NCI-H1436 treated with DMSO at 0.1 percent for 48 hours (cell line): ENCODE data around the gene LRRC3.
"Not testable (repeated sequence)": the region's sequence is repeated elsewhere in the genome, so short reads cannot be mapped to it uniquely, and the experiment has no call there.

Experiments
- DNase-seq: peaks from one replicate; lab custom pipeline; 2025; lab: John Stamatoyannopoulos, UW

Gene LRRC3

DNA sequence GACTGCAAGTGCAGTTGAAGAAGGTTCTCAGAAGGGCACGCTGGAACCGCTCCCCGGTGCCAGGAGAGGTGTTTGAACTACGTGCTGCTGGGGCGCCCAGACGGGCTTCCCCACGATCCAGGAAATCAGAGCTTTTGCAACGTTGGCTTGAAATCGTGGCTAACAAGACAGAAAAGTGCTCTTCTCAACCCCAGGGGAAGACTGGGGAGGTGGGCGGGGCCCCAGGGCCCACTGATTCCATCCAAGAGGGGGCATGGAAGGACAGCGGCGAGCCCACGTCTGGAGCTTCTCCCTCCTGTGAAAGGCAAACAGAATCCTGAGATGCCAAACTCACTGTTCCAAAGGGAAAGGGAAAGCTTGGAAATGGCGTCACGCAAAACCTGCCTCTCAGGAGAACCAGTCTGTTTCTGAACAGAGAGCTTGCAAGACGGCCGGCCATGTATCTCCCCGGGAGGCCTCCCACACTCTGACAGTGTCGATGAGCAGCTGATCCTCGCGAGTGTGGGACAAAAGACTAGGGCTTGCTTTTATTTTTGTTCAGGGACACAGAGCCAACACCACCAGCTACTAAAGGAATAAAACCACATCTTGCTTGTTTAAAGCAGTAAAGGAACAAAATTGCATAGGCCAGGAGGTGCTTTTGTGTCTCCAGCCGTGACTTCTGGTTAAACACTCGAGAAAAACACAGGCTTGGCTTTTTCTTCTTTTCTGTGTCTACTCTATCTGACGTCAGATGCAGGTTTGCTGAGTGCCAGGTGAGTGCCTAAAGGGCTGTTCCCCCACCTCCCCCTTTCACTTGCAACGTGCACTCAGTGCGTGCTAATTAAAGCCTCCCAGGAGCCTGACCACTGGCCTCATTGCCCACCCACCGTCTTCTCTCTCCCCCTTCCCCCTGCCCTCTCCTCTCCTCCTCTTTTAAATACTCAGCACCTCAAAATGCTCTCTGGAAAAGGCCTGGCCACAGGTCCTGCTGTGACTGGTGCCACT is 41.5 kb downstream of the LRRC3 start:
- DNase-seq: no peak

- DNase-seq: peak; percentile 85
These were observed 42.4 kb downstream of the LRRC3 start for GRCh38 chr21:44497703-44498126.

- no peak for DNase-seq
These were observed 43.2 kb downstream of the LRRC3 start for GRCh38 chr21:44498280-44499210.

GRCh38 chr21:44499211-44499560 is 43.9 kb downstream of the LRRC3 start:
- DNase-seq: no peak

GRCh38 chr21:44499631-44500030 is 44.3 kb downstream of the LRRC3 start:
- no peak for DNase-seq

GRCh38 chr21:44500111-44500510 is 44.8 kb downstream of the LRRC3 start:
- no peak for DNase-seq

GRCh38 chr21:44502171-44502958 is 47.1 kb downstream of the LRRC3 start:
- no peak for DNase-seq

GRCh38 chr21:44503006-44503889 is 47.9 kb downstream of the LRRC3 start:
- DNase-seq: not testable (repeated sequence)

DNA sequence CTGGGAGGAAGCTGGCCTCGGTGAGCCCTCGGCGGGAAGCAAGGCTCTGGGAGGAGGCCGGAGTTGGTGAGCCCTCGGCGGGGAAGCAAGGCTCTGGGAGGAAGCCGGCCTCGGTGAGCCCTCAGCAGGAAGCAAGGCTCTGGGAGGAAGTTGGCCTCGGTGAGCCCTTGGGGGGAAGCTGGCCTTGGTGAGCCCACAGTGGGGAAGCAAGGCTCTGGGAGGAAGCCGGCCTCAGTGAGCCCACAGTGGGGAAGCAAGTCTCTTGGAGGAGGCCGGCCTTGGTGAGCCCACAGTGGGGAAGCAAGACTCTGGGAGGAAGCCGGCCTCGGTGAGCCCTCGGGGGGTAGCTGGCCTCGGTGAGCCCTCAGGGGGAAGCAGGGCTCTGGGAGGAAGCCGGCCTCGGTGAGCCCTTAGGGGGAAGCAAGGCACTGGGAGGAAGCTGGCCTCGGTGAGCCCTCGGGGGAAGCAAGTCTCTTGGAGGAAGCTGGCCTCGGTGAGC is 48.6 kb downstream of the LRRC3 start:
- no peak for DNase-seq

DNA sequence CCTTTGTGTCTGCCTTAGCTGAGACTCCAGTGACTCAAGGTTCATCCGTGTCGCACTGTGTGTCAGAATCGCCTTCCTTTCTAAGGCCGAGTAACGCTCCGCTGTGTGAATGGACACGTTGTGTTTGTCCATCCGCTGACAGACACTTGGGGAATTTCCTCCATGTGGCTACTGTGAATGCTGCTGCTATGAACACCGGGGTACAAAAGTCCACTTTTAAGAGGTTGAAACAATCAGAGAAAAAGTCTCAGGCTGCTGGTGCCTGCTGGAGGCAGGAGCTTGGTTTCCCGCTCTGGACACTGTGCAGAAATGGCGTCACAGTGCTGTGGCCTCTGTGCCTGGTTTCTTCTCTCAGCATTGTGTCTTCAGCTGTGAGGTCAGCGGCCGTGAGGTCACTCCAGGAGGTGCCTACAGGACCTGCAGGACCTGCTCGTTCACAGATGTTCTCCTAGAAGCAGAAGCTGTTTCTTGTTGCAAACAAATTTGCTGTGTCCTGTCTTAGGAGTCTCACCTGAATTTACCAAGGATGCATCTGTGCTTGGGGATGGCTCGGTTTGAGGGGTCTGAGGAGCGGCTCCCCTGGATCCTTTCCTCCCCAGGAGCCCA is 50.5 kb downstream of the LRRC3 start:
- DNase-seq: no peak

DNA sequence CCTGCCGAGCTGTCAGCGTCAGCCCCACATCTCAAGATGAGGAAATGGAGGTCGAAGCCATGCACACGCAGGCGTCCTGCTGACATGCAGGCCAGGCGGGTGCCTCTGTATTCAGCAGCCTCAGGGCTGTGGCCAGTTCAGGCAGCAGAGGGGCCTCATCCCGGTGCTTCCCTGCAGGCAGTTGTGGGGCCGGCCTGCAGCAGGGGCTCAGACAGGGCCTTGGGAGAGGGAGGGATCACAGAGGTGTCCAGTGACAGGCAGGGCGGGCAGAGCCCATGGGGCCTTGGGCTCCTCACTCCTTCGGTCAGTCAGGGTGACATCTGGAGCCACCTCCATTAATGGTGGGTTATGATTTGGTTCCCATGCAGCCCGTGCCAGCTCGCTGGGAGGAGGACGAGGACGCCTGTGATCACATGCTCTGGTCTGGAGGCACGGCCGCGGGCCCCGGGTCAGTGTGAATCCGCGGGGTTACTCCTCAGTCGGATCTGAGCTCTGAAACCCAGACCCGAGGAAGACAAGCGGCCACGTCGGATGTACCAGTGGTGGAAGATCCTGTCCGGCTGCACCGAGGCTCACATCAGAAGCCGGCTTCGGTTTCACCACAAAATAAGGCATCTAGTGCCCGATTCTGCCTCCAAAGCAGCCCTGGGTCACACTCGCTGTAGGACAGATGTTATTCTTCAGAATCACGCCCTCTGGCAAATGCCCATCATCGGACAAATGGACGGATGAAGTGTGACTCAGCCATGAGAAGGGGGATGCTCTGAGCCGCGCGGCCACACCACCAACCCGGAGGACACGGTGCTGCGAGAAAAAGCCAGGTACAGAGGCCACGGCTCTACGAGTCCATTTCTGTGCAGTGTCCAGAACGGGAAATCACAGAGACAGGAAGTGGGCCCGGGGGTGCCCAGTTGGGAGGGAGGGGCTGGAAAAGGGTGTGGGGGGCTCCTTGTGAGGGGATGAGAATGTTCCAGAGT is 51.3 kb downstream of the LRRC3 start:
- no peak for DNase-seq

- no peak for DNase-seq
These were observed 52.5 kb downstream of the LRRC3 start for GRCh38 chr21:44507673-44508425.

GRCh38 chr21:44508426-44508710 is 53.1 kb downstream of the LRRC3 start:
- DNase-seq: no peak

DNA sequence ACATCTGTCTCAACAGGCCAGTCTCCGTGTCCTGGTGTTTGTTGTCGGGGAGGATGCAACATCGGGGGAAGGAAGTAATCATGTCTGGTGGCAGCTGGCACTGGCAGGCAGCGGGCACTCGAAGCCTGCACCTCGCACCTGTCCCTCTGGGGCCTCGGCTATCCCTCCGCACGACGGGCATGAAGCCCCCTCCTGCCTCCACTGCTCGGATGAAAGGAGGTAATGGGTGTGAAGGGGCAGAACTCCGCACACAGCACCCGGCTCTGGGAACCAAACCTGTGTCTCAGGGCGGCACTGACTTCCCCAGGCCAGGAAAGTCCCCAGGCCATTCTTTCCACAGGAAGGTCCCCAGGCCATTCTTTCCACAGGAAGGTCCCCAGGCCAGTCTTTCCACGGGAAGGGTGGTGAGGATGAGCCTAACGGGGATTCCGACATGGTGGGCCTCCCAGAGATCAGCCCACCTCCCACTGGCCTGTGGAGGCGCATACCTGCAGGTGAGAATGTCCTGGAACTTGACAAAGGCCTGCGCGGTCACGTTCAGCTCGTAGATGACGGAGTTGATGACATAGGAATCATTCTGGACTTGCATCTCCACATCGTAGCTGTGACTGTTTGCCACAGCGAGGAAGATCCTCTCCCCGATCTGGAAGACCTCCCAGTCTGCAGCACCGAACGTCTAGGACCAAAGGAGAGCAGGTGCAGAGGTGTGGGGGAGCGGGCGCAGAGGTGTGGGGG is 53.6 kb downstream of the LRRC3 start:
- no peak for DNase-seq

GRCh38 chr21:44509539-44509938 is 54.2 kb downstream of the LRRC3 start:
- no peak for DNase-seq

DNA sequence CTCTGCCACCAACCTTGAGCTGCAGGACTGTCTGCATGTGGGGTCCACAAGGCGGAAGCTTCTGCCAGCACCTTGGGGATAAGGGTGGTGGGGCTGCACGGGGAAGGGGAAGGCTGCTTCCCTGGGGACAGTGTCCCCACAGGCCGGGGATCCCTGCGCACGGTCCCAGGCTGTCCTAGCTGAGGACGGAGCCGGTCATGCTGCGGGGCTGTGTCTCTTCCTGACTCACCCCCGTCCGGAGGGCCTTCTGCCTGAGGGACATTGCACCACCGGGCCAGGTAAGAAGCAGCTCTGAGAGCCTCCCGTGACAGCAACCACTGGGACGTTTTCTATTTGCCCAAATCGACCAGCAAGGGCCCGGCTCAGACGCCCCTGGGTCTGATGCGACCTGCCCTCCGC is 54.8 kb downstream of the LRRC3 start:
- no peak for DNase-seq

- no peak for DNase-seq
These were observed 55.4 kb downstream of the LRRC3 start for GRCh38 chr21:44510508-44511218.
